Effector memory CD8-positive, alpha-beta T cell (primary cell): Measurements from ENCODE around the gene ACAP3.

Source experiments
- ATAC-seq: fragments of 150-1000 bp; cut with Tn5 transposase; replicated peaks from 2 replicates; pipeline ENCODE4 v1.10.0; 2021; ENCODE audit warnings: mild to moderate bottlenecking, moderate library complexity
- DNase-seq, 3 experiments: peaks; one replicate each; pipeline ENCODE4 v3.0.0; 2021
- H3K27ac Mint-ChIP-seq, 2 donors: one replicate each; pipeline ENCODE4 v1.8.0; 2022; ENCODE audit warnings: mild to moderate bottlenecking in 2 of 2, mixed read lengths in 2 of 2, moderate library complexity in 2 of 2
- H3K27me3 Mint-ChIP-seq, 2 donors: one replicate each; pipeline ENCODE4 v1.8.0; 2022; ENCODE audit warnings: mixed read lengths in 2 of 2
- H3K36me3 Mint-ChIP-seq: one replicate; pipeline ENCODE4 v1.8.0; 2022; ENCODE audit warnings: mild to moderate bottlenecking, moderate library complexity, mixed read lengths; ENCODE audit not compliant: insufficient read depth
- H3K4me1 Mint-ChIP-seq, 2 donors: one replicate each; pipeline ENCODE4 v1.8.0; 2022; ENCODE audit warnings: low read depth in 2 of 2, mixed read lengths in 2 of 2
- H3K4me3 Mint-ChIP-seq, 2 donors: one replicate each; pipeline ENCODE4 v1.8.0; 2022; ENCODE audit warnings: mild to moderate bottlenecking in 2 of 2, mixed read lengths in 2 of 2, moderate library complexity in 2 of 2
- H3K9me3 Mint-ChIP-seq, 2 donors: one replicate each; pipeline ENCODE4 v1.8.0; 2022; ENCODE audit warnings: mixed read lengths in 2 of 2

Gene ACAP3

GRCh38 chr1:1310109-1310385 is 2.3 kb upstream of the ACAP3 start:
- DNase-seq (no peak), ATAC-seq (no peak)
- H3K4me1 Mint-ChIP-seq, result peaks cover 17 to 19% of the 10 kb centered on the region in 2 donors
- H3K4me3 Mint-ChIP-seq, result peak overlapping the region; percentile 58 to 69
- no peaks in the 10 kb centered on the region for H3K27me3 Mint-ChIP-seq
- H3K27ac Mint-ChIP-seq, result peak overlapping the region in 1 of 2 donors; percentile 78
- H3K36me3 Mint-ChIP-seq, result peaks cover 48% of the 10 kb centered on the region
- H3K9me3 Mint-ChIP-seq, result no peaks in the 10 kb centered on the region

GRCh38 chr1:1309251-1310108 is 1.8 kb upstream of the ACAP3 start:
- ATAC-seq, result no peak
- Mint-ChIP-seq H3K36me3 (peaks cover 43% of the 10 kb centered on the region), H3K27ac (peak overlapping the region in 1 of 2 donors; percentile 78), H3K9me3 (no peaks in the 10 kb centered on the region), H3K27me3 (no peaks in the 10 kb centered on the region), H3K4me3 (peak overlapping the region; percentile 58 to 69), H3K4me1 (peaks cover 17 to 19% of the 10 kb centered on the region in 2 donors)
- DNase-seq, result peak in 1 of 3 experiments; percentile 20

- no peak for ATAC-seq
- Mint-ChIP-seq H3K27me3 (no peaks in the 10 kb centered on the region), H3K4me1 (peaks cover 17 to 20% of the 10 kb centered on the region in 2 donors), H3K27ac (peak overlapping the region; percentile 75 to 78), H3K36me3 (peaks cover 40% of the 10 kb centered on the region), H3K9me3 (no peaks in the 10 kb centered on the region), H3K4me3 (peak overlapping the region; percentile 79 to 80)
- no peak for DNase-seq
Measured at GRCh38 chr1:1308756-1309250, 1.1 kb upstream of the ACAP3 start.

- peak in 1 of 3 experiments; percentile 16 for DNase-seq
- Mint-ChIP-seq H3K36me3 (peaks cover 35% of the 10 kb centered on the region), H3K27ac (peak overlapping the region in 1 of 2 donors; percentile 78), H3K4me1 (peaks cover 17 to 20% of the 10 kb centered on the region in 2 donors), H3K4me3 (peak overlapping the region; percentile 80 to 84), H3K27me3 (no peaks in the 10 kb centered on the region), H3K9me3 (no peaks in the 10 kb centered on the region)
- no peak for ATAC-seq
Measured at GRCh38 chr1:1307261-1307922, 338 bp downstream of the ACAP3 start.

GRCh38 chr1:1306661-1307260 is 969 bp downstream of the ACAP3 start:
- Mint-ChIP-seq H3K36me3 (peaks cover 35% of the 10 kb centered on the region), H3K9me3 (no peaks in the 10 kb centered on the region), H3K27me3 (no peaks in the 10 kb centered on the region), H3K4me3 (peak overlapping the region; percentile 80 to 84), H3K4me1 (peaks cover 17 to 20% of the 10 kb centered on the region in 2 donors), H3K27ac (peak overlapping the region in 1 of 2 donors; percentile 78)
- no peak for DNase-seq
- ATAC-seq, result no peak

GRCh38 chr1:1306070-1306660 is 1.6 kb downstream of the ACAP3 start:
- Mint-ChIP-seq H3K4me1 (peaks cover 17 to 20% of the 10 kb centered on the region in 2 donors), H3K4me3 (peak overlapping the region; percentile 80 to 84), H3K27ac (peak overlapping the region; percentile 58 to 78), H3K27me3 (no peaks in the 10 kb centered on the region), H3K9me3 (no peaks in the 10 kb centered on the region), H3K36me3 (peaks cover 31% of the 10 kb centered on the region)
- no peak for ATAC-seq
- DNase-seq, result no peak

GRCh38 chr1:1305300-1306069 is 2.2 kb downstream of the ACAP3 start:
- Mint-ChIP-seq H3K4me3 (peak overlapping the region; percentile 80 to 84), H3K27ac (peak overlapping the region; percentile 58 to 78), H3K9me3 (no peaks in the 10 kb centered on the region), H3K27me3 (no peaks in the 10 kb centered on the region), H3K36me3 (peaks cover 28% of the 10 kb centered on the region), H3K4me1 (peaks cover 17 to 20% of the 10 kb centered on the region in 2 donors)
- DNase-seq (peak; percentile 71 to 73 (median 72)), ATAC-seq (peak; percentile 39)

- no peaks in the 10 kb centered on the region for H3K27me3 Mint-ChIP-seq
- no peak for ATAC-seq
- DNase-seq, result no peak
- no peaks in the 10 kb centered on the region for H3K9me3 Mint-ChIP-seq
- peak overlapping the region; percentile 80 to 84 for H3K4me3 Mint-ChIP-seq
- H3K4me1 Mint-ChIP-seq, result peaks cover 17 to 20% of the 10 kb centered on the region in 2 donors
- peaks cover 19% of the 10 kb centered on the region for H3K36me3 Mint-ChIP-seq
- peak overlapping the region in 1 of 2 donors; percentile 78 for H3K27ac Mint-ChIP-seq
Measured at GRCh38 chr1:1304331-1305299, 3.1 kb downstream of the ACAP3 start.

- DNase-seq, result no peak
- Mint-ChIP-seq H3K4me1 (peaks cover 17 to 20% of the 10 kb centered on the region in 2 donors), H3K36me3 (peaks cover 15% of the 10 kb centered on the region), H3K27ac (no peak overlapping the region), H3K27me3 (no peaks in the 10 kb centered on the region), H3K9me3 (no peaks in the 10 kb centered on the region), H3K4me3 (no peak overlapping the region)
- no peak for ATAC-seq
Measured at GRCh38 chr1:1303736-1304135, 4.0 kb downstream of the ACAP3 start.

GRCh38 chr1:1302951-1303509 is 4.7 kb downstream of the ACAP3 start:
- Mint-ChIP-seq H3K36me3 (peaks cover 8% of the 10 kb centered on the region), H3K27ac (no peak overlapping the region), H3K4me3 (no peak overlapping the region), H3K27me3 (no peaks in the 10 kb centered on the region), H3K4me1 (peaks cover 17 to 20% of the 10 kb centered on the region in 2 donors), H3K9me3 (no peaks in the 10 kb centered on the region)
- ATAC-seq (no peak), DNase-seq (no peak)

- no peak overlapping the region for H3K27ac Mint-ChIP-seq
- no peaks in the 10 kb centered on the region for H3K9me3 Mint-ChIP-seq
- peaks cover 14 to 18% of the 10 kb centered on the region in 2 donors for H3K4me1 Mint-ChIP-seq
- no peak overlapping the region for H3K4me3 Mint-ChIP-seq
- ATAC-seq (no peak), DNase-seq (no peak)
- peaks cover 5% of the 10 kb centered on the region for H3K36me3 Mint-ChIP-seq
- H3K27me3 Mint-ChIP-seq, result no peaks in the 10 kb centered on the region
Measured at GRCh38 chr1:1302006-1302430, 5.7 kb downstream of the ACAP3 start.
